Measurements from ENCODE around the gene SPATC1L. TPM values are rescaled to one million over a fixed set of nuclear protein-coding genes. Genes with fewer than 3 reads are reported as not detected.
"Not testable (repeated sequence)": the region's sequence is repeated elsewhere in the genome, so short reads cannot be mapped to it uniquely, and the experiment has no call there.

Gene SPATC1L
- 13.9 and 14.7 TPM in 2 replicates for total RNA-seq

- no peaks in the 10 kb centered on the region for H3K36me3 Mint-ChIP-seq (ENCODE audit: low read depth)
- intact Hi-C loops (cut with micrococcal nuclease), result loop anchor here (2.0 to 5.0 kb wide), 2 partner anchors 41 to 1367 kb away; partner anchors contain the start of gene SUMO3
- H3K4me3 Mint-ChIP-seq (ENCODE audit: low read depth), result peak within 1 kb of the TSS; percentile 86
Observed at GRCh38 chr21:46183910-46184624, at the start of gene SPATC1L. Gene SPATC1L (minus strand): TSS chr21:46184459. CDS start chr21:46182816, 1,643 bp downstream.

DNA sequence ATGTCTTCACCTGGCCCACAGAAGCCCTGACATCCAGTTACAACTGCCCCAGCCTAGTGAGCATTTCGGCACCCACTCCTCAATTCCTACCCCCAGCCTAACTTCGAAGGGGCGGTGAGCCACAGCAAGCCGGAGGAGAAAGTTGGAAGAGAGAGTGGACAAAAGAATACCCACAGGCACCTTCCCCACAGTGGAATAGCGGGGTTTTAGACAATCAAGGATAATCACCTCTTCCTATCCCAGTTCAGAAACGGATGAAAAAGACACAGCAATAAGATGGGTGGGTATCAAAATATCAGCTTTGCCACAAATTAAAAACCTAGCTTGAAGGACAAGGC is 45.6 kb upstream of the SPATC1L start:
- DNase-seq (ENCODE audit: low spot score), result no peak
- H3K27me3 Mint-ChIP-seq (ENCODE audit: low read depth), result no peaks in the 10 kb centered on the region
- H3K27ac Mint-ChIP-seq, result peak overlapping the region; percentile 84
- peaks cover 63% of the 10 kb centered on the region for H3K4me1 Mint-ChIP-seq (ENCODE audit: low read depth)
- H3K9me3 Mint-ChIP-seq, result no peaks in the 10 kb centered on the region
- H3K4me3 Mint-ChIP-seq (ENCODE audit: low read depth), result peak overlapping the region; percentile 98
- intact Hi-C loops (cut with micrococcal nuclease), result loop anchor here (1.0 to 5.0 kb wide), 5 partner anchors 43 to 258 kb away; partner anchors contain the start of genes PCNT and YBEY
- peaks cover 62% of the 10 kb centered on the region for H3K36me3 Mint-ChIP-seq (ENCODE audit: low read depth)

More at GRCh38 chr21:46183910-46184624, at the start of gene SPATC1L:
- H3K9me3 Mint-ChIP-seq, result no peaks in the 10 kb centered on the region
- DNase-seq (ENCODE audit: low spot score), result no peak
- peaks cover 7% of the 10 kb centered on the region for H3K4me1 Mint-ChIP-seq (ENCODE audit: low read depth)
- H3K27me3 Mint-ChIP-seq (ENCODE audit: low read depth), result no peaks in the 10 kb centered on the region
- peak within 1 kb of the TSS; percentile 90 for H3K27ac Mint-ChIP-seq

DNA sequence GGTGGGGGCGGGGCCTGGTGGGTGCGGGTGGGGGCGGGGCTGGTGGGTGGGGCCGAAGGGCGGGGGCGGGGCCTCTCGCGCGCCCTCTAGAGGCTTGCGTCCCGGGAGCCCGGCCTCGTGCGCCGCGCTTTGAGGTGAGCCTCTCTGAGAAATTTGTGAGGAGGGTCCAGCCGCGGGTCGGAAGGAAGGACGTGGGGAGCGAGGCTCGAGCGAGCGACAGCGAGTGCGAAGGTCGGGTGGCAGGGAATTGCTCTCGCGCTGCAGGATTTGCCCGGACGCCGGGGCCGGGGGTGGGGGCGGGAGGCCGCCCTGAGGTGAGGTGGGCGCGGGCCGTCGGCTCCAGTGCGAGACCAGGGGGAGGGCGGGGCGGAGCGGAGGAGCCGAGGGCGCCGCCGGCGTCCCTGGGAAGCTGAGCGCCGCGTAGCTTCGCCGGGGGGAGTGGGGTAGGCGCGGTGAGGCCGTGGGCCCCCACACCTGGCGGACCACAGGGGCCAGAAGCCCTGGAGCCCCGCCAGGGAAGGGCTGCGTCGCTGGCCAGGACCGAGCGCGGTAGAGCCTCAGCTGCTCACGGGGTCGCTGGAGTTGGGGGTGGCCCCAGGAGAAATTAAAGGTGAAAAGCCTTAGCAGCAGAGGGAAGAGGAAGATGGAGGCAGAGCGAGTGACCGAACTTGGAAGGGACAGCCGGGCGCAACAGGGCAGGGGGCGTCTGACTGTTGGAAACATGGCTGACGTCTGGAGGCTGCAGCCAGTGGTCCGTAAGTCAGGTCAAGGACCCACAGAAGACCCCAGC is 45.1 kb upstream of the SPATC1L start:
- H3K27me3 Mint-ChIP-seq (ENCODE audit: low read depth), result no peaks in the 10 kb centered on the region
- no peak for DNase-seq (ENCODE audit: low spot score)
- no peaks in the 10 kb centered on the region for H3K9me3 Mint-ChIP-seq
- peak overlapping the region; percentile 99 for H3K27ac Mint-ChIP-seq
- H3K4me1 Mint-ChIP-seq (ENCODE audit: low read depth), result peaks cover 60% of the 10 kb centered on the region
- H3K36me3 Mint-ChIP-seq (ENCODE audit: low read depth), result peaks cover 57% of the 10 kb centered on the region
- intact Hi-C loops (cut with micrococcal nuclease), result loop anchor here (1.0 to 5.0 kb wide), 5 partner anchors 42 to 257 kb away; partner anchors contain the start of genes PCNT and YBEY
- peak overlapping the region; percentile 98 for H3K4me3 Mint-ChIP-seq (ENCODE audit: low read depth)

GRCh38 chr21:46228345-46229051 is 44.2 kb upstream of the SPATC1L start, which contains the start of gene LSS:
Gene LSS (minus strand): TSS chr21:46228774. CDS start chr21:46228745, 29 bp downstream.
- DNase-seq (ENCODE audit: low spot score), result peak; percentile 97
- H3K27ac Mint-ChIP-seq, result peak within 1 kb of the TSS; percentile 99
- intact Hi-C loops (cut with micrococcal nuclease), result loop anchor here (1.0 to 5.0 kb wide), 5 partner anchors 41 to 256 kb away; partner anchors contain the start of genes PCNT and YBEY
- peaks cover 52% of the 10 kb centered on the region for H3K36me3 Mint-ChIP-seq (ENCODE audit: low read depth)
- H3K27me3 Mint-ChIP-seq (ENCODE audit: low read depth), result no peaks in the 10 kb centered on the region
- H3K9me3 Mint-ChIP-seq, result no peaks in the 10 kb centered on the region
- H3K4me1 Mint-ChIP-seq (ENCODE audit: low read depth), result peaks cover 52% of the 10 kb centered on the region
- H3K4me3 Mint-ChIP-seq (ENCODE audit: low read depth), result peak within 1 kb of the TSS; percentile 98

GRCh38 chr21:46227811-46228344 is 43.6 kb upstream of the SPATC1L start:
- H3K4me3 Mint-ChIP-seq (ENCODE audit: low read depth), result peak overlapping the region; percentile 83
- peaks cover 49% of the 10 kb centered on the region for H3K4me1 Mint-ChIP-seq (ENCODE audit: low read depth)
- intact Hi-C loops (cut with micrococcal nuclease), result loop anchor here (2.0 to 5.0 kb wide), 4 partner anchors 41 to 256 kb away; partner anchors contain the start of gene PCNT
- H3K27me3 Mint-ChIP-seq (ENCODE audit: low read depth), result no peaks in the 10 kb centered on the region
- peak overlapping the region; percentile 37 for H3K27ac Mint-ChIP-seq
- H3K9me3 Mint-ChIP-seq, result no peaks in the 10 kb centered on the region
- DNase-seq (ENCODE audit: low spot score), result no peak
- peaks cover 46% of the 10 kb centered on the region for H3K36me3 Mint-ChIP-seq (ENCODE audit: low read depth)

- peak overlapping the region; percentile 83 for H3K4me3 Mint-ChIP-seq (ENCODE audit: low read depth)
- intact Hi-C loops (cut with micrococcal nuclease), result loop anchor here (5.0 kb wide), 2 partner anchors 40 to 255 kb away; no protein-coding TSS in a partner anchor
- H3K27ac Mint-ChIP-seq, result peak overlapping the region; percentile 24
- DNase-seq (ENCODE audit: low spot score), result no peak
- peaks cover 46% of the 10 kb centered on the region for H3K4me1 Mint-ChIP-seq (ENCODE audit: low read depth)
- H3K36me3 Mint-ChIP-seq (ENCODE audit: low read depth), result peaks cover 41% of the 10 kb centered on the region
- no peaks in the 10 kb centered on the region for H3K9me3 Mint-ChIP-seq
- H3K27me3 Mint-ChIP-seq (ENCODE audit: low read depth), result no peaks in the 10 kb centered on the region
Observed at GRCh38 chr21:46226920-46227599, 42.8 kb upstream of the SPATC1L start.

DNA sequence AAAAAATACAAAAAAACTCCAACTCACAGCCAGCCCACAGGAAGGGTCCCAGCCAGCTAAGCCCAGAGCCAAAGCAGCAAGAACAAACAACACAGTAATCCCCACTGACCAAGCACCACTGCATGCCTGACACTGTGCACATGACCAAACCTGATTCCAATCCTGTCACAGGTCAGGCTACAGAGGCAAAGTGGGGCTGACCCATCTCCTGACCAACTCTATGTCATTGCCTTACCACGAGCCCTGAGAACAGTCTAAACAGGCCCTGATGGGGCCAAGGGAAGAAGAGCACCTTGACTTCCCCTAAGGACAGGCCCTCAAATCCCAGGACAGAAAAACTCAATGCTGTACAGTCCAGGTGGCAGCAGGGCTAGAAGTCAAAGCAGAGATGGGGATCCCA is 41.9 kb upstream of the SPATC1L start:
- H3K36me3 Mint-ChIP-seq (ENCODE audit: low read depth), result peaks cover 39% of the 10 kb centered on the region
- H3K4me1 Mint-ChIP-seq (ENCODE audit: low read depth), result peaks cover 38% of the 10 kb centered on the region
- no peaks in the 10 kb centered on the region for H3K27me3 Mint-ChIP-seq (ENCODE audit: low read depth)
- intact Hi-C loops (cut with micrococcal nuclease), result loop anchor here (5.0 kb wide), 2 partner anchors 39 to 254 kb away; no protein-coding TSS in a partner anchor
- H3K4me3 Mint-ChIP-seq (ENCODE audit: low read depth), result no peak overlapping the region
- no peaks in the 10 kb centered on the region for H3K9me3 Mint-ChIP-seq
- no peak overlapping the region for H3K27ac Mint-ChIP-seq
- DNase-seq (ENCODE audit: low spot score), result no peak

- H3K27me3 Mint-ChIP-seq (ENCODE audit: low read depth); H3K4me3 Mint-ChIP-seq (ENCODE audit: low read depth); H3K27ac Mint-ChIP-seq; intact Hi-C loops (cut with micrococcal nuclease); H3K9me3 Mint-ChIP-seq; DNase-seq (ENCODE audit: low spot score): not testable (repeated sequence)
- Mint-ChIP-seq H3K36me3 (ENCODE audit: low read depth) (peaks cover 33% of the 10 kb centered on the region), H3K4me1 (ENCODE audit: low read depth) (peaks cover 25% of the 10 kb centered on the region)
Observed at GRCh38 chr21:46223661-46224060, 39.4 kb upstream of the SPATC1L start.

DNA sequence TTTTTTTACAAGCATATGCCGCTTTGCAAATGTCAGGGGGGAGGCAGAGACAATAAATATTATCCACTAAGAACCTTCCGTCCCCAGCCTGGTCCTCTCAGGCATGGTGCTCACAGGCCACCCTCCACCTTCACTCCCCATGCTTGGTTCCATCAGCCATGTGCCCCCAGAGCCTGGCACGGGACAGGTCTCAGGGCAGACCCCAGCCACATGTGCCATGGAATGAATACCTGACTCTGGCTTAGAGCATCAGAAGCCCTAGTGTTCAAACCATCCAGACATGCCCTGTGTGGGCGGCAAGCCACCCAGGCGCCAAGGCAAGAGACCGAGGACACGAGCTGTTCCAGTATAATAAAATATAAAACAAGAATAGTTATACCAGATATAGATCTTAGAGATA is 39.0 kb upstream of the SPATC1L start:
- H3K27me3 Mint-ChIP-seq (ENCODE audit: low read depth), result no peaks in the 10 kb centered on the region
- no peak overlapping the region for H3K4me3 Mint-ChIP-seq (ENCODE audit: low read depth)
- intact Hi-C loops (cut with micrococcal nuclease), result no loop called here
- H3K27ac Mint-ChIP-seq, result no peak overlapping the region
- DNase-seq (ENCODE audit: low spot score), result no peak
- H3K36me3 Mint-ChIP-seq (ENCODE audit: low read depth), result peaks cover 33% of the 10 kb centered on the region
- H3K9me3 Mint-ChIP-seq, result no peaks in the 10 kb centered on the region
- peaks cover 25% of the 10 kb centered on the region for H3K4me1 Mint-ChIP-seq (ENCODE audit: low read depth)

GRCh38 chr21:46222436-46223116 is 38.3 kb upstream of the SPATC1L start:
- no peak overlapping the region for H3K27ac Mint-ChIP-seq
- DNase-seq (ENCODE audit: low spot score), result no peak
- no peak overlapping the region for H3K4me3 Mint-ChIP-seq (ENCODE audit: low read depth)
- intact Hi-C loops (cut with micrococcal nuclease), result no loop called here
- H3K27me3 Mint-ChIP-seq (ENCODE audit: low read depth), result no peaks in the 10 kb centered on the region
- H3K36me3 Mint-ChIP-seq (ENCODE audit: low read depth), result peaks cover 33% of the 10 kb centered on the region
- no peaks in the 10 kb centered on the region for H3K9me3 Mint-ChIP-seq
- peaks cover 21% of the 10 kb centered on the region for H3K4me1 Mint-ChIP-seq (ENCODE audit: low read depth)

- DNase-seq (ENCODE audit: low spot score), result no peak
- Mint-ChIP-seq H3K4me1 (ENCODE audit: low read depth) (peaks cover 14% of the 10 kb centered on the region), H3K27me3 (ENCODE audit: low read depth) (no peaks in the 10 kb centered on the region), H3K36me3 (ENCODE audit: low read depth) (peaks cover 33% of the 10 kb centered on the region), H3K4me3 (ENCODE audit: low read depth) (no peak overlapping the region), H3K27ac (no peak overlapping the region), H3K9me3 (no peaks in the 10 kb centered on the region)
- intact Hi-C loops (cut with micrococcal nuclease), result no loop called here
Observed at GRCh38 chr21:46221664-46222435, 37.6 kb upstream of the SPATC1L start.

Measured in activated T-helper 2 cell treated with anti-CD3 and anti-CD28 coated beads, Interferon-gamma antibody, Interleukin-2, Interleukin-4, amounts not matched to agents 10 μg/mL and 5 μg/mL and 100 μg/mL, durations not matched to agents 14 hours and 24 hours and 36 hours (primary cell).